ENCODE results near the gene COL26A1. TPM values are rescaled to one million over a fixed set of nuclear protein-coding genes. Genes with fewer than 3 reads are reported as not detected.

The COL26A1 gene
- total RNA-seq, 2 donors from 2014 or later = 0.35 TPM; not detected in 1

- intact Hi-C loops (cut with DNase I) = no loop called here
- Histone ChIP-seq H3K27me3 (no peaks in the 10 kb centered on the region), H3K36me3 (no peaks in the 10 kb centered on the region), H3K4me1 (no peaks in the 10 kb centered on the region), H3K9me3 (no peaks in the 10 kb centered on the region), H3K9ac (ENCODE audit: low read depth in 2 of 2, low read length in 2 of 2) (peak overlapping the region; percentile 57 to 74), H3K27ac (no peak overlapping the region), H3K4me3 (no peak overlapping the region)
- DNase-seq = no peak
- no peak for TF ChIP-seq CTCF (IDR thresholded peaks at IDR 0.05)
These were observed 235.3 kb downstream of the COL26A1 start for GRCh38 chr7:101597941-101598340.

DNA sequence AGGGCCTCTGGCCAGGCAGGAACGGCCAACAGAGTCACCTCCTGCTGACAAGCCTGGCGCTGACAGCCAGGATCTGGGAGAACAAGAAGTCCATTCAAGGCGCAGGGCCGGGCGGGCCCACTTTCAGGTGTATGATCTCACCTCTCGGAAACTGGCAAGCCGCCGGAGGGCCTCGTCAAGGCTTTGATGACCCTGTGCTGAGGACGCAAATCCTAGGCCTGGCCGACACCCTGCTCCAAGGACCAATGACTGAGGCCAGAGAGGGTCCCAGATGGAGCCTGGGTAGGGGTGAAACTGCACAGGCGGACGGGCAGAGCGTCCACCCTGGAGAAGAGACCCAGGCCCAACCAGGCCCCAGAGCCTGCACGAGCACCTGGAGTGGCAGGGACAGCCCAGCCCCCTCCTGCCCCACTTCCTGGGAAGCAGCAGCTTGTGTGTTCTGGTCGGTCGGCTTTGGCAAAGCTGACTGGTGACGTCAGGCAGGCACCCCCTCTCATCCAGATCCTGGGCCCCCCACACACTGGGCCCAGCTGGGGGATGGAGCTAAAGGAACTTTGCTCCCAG, 235.8 kb downstream of the COL26A1 start:
- Histone ChIP-seq H3K27ac (no peak overlapping the region), H3K27me3 (no peaks in the 10 kb centered on the region), H3K4me3 (no peak overlapping the region), H3K9ac (ENCODE audit: low read depth in 2 of 2, low read length in 2 of 2) (peak overlapping the region; percentile 57 to 74), H3K9me3 (no peaks in the 10 kb centered on the region), H3K4me1 (no peaks in the 10 kb centered on the region), H3K36me3 (no peaks in the 10 kb centered on the region)
- no peak for TF ChIP-seq CTCF (IDR thresholded peaks at IDR 0.05)
- intact Hi-C loops (cut with DNase I) = no loop called here
- DNase-seq = peak; percentile 95

- Histone ChIP-seq H3K4me1 (no peaks in the 10 kb centered on the region), H3K9me3 (no peaks in the 10 kb centered on the region), H3K27ac (no peak overlapping the region), H3K27me3 (no peaks in the 10 kb centered on the region), H3K9ac (ENCODE audit: low read depth in 2 of 2, low read length in 2 of 2) (peak overlapping the region in 1 of 2 donors; percentile 74), H3K4me3 (no peak overlapping the region), H3K36me3 (no peaks in the 10 kb centered on the region)
- no peak for TF ChIP-seq CTCF (IDR thresholded peaks at IDR 0.05)
- DNase-seq = no peak
- intact Hi-C loops (cut with DNase I) = no loop called here
These were observed 236.5 kb downstream of the COL26A1 start for GRCh38 chr7:101598986-101599771.

- Histone ChIP-seq H3K36me3 (no peaks in the 10 kb centered on the region), H3K27me3 (no peaks in the 10 kb centered on the region), H3K27ac (no peak overlapping the region), H3K4me3 (no peak overlapping the region), H3K4me1 (no peaks in the 10 kb centered on the region), H3K9ac (ENCODE audit: low read depth in 2 of 2, low read length in 2 of 2) (no peak overlapping the region), H3K9me3 (no peaks in the 10 kb centered on the region)
- no peak for TF ChIP-seq CTCF (IDR thresholded peaks at IDR 0.05)
- intact Hi-C loops (cut with DNase I) = loop anchor here (10.0 kb wide), 2 partner anchors 215 to 635 kb away; partner anchors contain the start of gene CUX1
- no peak for DNase-seq
These were observed 237.1 kb downstream of the COL26A1 start for GRCh38 chr7:101599787-101600186.

- no peaks in the 10 kb centered on the region for H3K9me3 ChIP-seq
- TF ChIP-seq CTCF (IDR thresholded peaks at IDR 0.05) = no peak
- H3K36me3 ChIP-seq = no peaks in the 10 kb centered on the region
- no peak overlapping the region for H3K4me3 ChIP-seq
- H3K27me3 ChIP-seq = no peaks in the 10 kb centered on the region
- DNase-seq = no peak
- H3K9ac ChIP-seq (ENCODE audit: low read depth in 2 of 2, low read length in 2 of 2) = no peak overlapping the region
- no peaks in the 10 kb centered on the region for H3K4me1 ChIP-seq
- intact Hi-C loops (cut with DNase I) = loop anchor here (10.0 kb wide), 2 partner anchors 213 to 633 kb away; partner anchors contain the start of gene CUX1
- H3K27ac ChIP-seq = no peak overlapping the region
These were observed 239.4 kb downstream of the COL26A1 start for GRCh38 chr7:101602082-101602481.
